HL-60 (cell line): ENCODE data around the gene ATP7A.
"Not testable (repeated sequence)": the region's sequence is repeated elsewhere in the genome, so short reads cannot be mapped to it uniquely, and the experiment has no call there.

ENCODE experiments used
- DNase-seq, 2 experiments: peaks; one replicate each; pipeline ENCODE4 v3.0.0-alpha.2; 2010 to 2020; ENCODE audit warnings: low read depth in 1 of 2, low spot score in 1 of 2
- H3K27ac ChIP-seq: fragments of 250-450 bp; sonication (Bioruptor Pico); replicated peaks from 2 replicates; pipeline ENCODE4 v1.5.1; 2020; ENCODE audit warnings: mild to moderate bottlenecking, moderate library complexity
- H3K27me3 ChIP-seq: fragments of 250-450 bp; sonication (Bioruptor Pico); 2 replicates; pipeline ENCODE4 v1.5.1; 2021; ENCODE audit warnings: mild to moderate bottlenecking, moderate library complexity; ENCODE audit not compliant: insufficient read depth, poor library complexity, severe bottlenecking
- H3K4me3 ChIP-seq: replicated peaks from 2 replicates; pipeline ENCODE4 v1.5.1; 2011; ENCODE audit warnings: mild to moderate bottlenecking, control low read depth, low read length; ENCODE audit not compliant: insufficient read depth
- CTCF ChIP-seq: IDR thresholded peaks from one replicate; pipeline ENCODE4 v1.5.1; 2011; ENCODE audit warnings: low read length, control low read depth, inconsistent platforms; ENCODE audit not compliant: insufficient read depth
- GABPA ChIP-seq: IDR thresholded peaks from 2 replicates; pipeline ENCODE4 v1.6.1; 2012; ENCODE audit warnings: low read depth
- POLR2AphosphoS5 ChIP-seq: IDR thresholded peaks from 2 replicates; pipeline ENCODE4 v1.6.1; 2012; ENCODE audit warnings: low read depth
- REST ChIP-seq: IDR thresholded peaks from 2 replicates; pipeline ENCODE4 v1.6.1; 2012; ENCODE audit warnings: low read depth; ENCODE audit not compliant: insufficient replicate concordance
- SPI1 ChIP-seq: IDR thresholded peaks from 2 replicates; pipeline ENCODE4 v1.6.1; 2012; ENCODE audit warnings: low read depth, mild to moderate bottlenecking, borderline replicate concordance
- long read RNA-seq: library from polyadenylated mRNA; unstranded; transcript quantifications from one replicate; pipeline ENCODE4 v2.0.0, GENCODE V29; 2020

The ATP7A gene
- long read RNA-seq, full-length matches to known transcripts, result 6 of 24 reads
- long read RNA-seq, partial matches to known transcripts, result 7 of 24 reads
- long read RNA-seq, other reads (novel, unspliced or antisense), result 11 of 24 reads

DNA sequence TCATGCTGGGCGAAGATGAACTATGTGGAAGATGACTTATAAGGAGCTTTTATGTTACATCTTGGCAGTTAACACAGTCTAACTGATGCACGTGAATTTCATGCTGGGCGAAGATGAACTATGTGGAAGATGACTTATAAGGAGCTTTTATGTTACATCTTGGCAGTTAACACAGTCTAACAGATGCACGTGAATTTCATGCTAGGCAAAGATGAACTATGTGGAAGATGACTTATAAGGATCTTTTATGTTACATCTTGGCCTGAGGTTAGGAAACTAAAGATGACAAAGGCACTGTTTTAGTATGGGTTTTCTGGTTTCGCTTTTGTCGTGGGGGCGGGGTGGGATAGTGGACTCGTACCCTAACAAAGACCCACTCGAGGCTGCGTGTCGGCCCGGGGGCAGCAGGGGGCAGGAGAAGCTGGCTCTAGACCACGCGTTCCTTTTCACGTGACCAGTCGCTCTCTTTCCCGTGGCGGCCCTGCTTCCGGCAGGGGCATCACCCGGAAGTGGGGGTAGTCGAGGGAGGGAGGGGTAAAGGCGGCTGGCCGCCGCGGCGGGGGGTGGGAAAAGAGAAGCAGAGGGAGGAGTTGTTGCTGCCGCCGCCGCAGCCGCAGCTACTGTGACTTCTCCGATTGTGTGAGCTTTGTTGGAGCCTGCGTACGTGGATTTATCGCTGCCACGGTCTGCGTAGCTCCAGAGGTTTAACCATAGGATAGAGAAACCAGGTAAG is at the start of gene ATP7A:
Gene ATP7A (plus strand): TSS at position 586 of the 733 bp plus-strand sequence. CDS start 60,949 bp downstream, outside the sequence.
- peak; percentile 62; the same call in 1 of the 2 replicates for TF ChIP-seq GABPA
- no peak for TF ChIP-seq REST
- peak; percentile 13; the same call in 1 of the 2 replicates for TF ChIP-seq SPI1
- TF ChIP-seq POLR2AphosphoS5, result no peak
- peak; percentile 28 for TF ChIP-seq CTCF
- H3K27ac ChIP-seq, result peak within 1 kb of the TSS; percentile 60

GRCh38 chrX:77875372-77875771 is 35.1 kb upstream of the ATP7A start:
- no peak for TF ChIP-seq POLR2AphosphoS5
- no peak for TF ChIP-seq GABPA
- TF ChIP-seq REST, result no peak
- no peak for TF ChIP-seq CTCF
- no peak for TF ChIP-seq SPI1
- H3K27me3 ChIP-seq, result no peaks in the 10 kb centered on the region
- no peak for DNase-seq
- H3K27ac ChIP-seq, result no peak overlapping the region
- no peak overlapping the region for H3K4me3 ChIP-seq

More for the DNA sequence above, at the start of gene ATP7A:
- peak; percentile 77 to 93 for DNase-seq
- Histone ChIP-seq H3K4me3 (peak within 1 kb of the TSS; percentile 55), H3K27me3 (no peaks in the 10 kb centered on the region)

GRCh38 chrX:77881418-77881817 is 29.1 kb upstream of the ATP7A start:
- H3K4me3 ChIP-seq, H3K27me3 ChIP-seq, DNase-seq, H3K27ac ChIP-seq: not testable (repeated sequence)

DNA sequence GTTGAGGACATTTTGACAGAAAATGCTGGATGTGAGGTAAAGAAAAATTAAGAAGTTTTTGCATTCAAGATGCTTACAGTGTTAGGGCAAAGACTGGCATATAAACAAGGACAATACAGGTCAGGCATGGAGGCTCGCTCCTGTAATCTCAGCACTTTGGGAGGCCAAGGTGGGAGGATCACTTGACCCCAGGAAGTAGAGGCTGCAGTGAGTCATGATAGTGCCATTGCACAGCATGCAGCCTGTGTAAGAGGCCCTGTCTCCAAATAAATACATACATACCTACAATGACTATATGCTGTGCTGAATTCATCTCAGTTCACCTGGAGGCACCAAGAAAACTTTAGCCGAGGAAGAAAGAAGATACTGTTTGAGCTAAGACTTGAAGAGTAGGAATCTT is 17.6 kb upstream of the ATP7A start:
- TF ChIP-seq REST, result no peak
- no peak for TF ChIP-seq GABPA
- TF ChIP-seq SPI1, result no peak
- no peak for TF ChIP-seq POLR2AphosphoS5
- no peak for TF ChIP-seq CTCF
- H3K27ac ChIP-seq, result no peak overlapping the region
- no peak overlapping the region for H3K4me3 ChIP-seq
- DNase-seq, result no peak
- no peaks in the 10 kb centered on the region for H3K27me3 ChIP-seq
